A673 (cell line): ENCODE data around the gene HEXA. TPM values are rescaled to one million over a fixed set of nuclear protein-coding genes. Genes with fewer than 3 reads are reported as not detected.

Source experiments
- BruUV-seq: library from RNA; stranded (reverse); fragments of 400-500 nt; replicated peaks from 2 replicates; lab custom pipeline; 2021; lab: Mats Ljungman, UMichigan
- CTCF ChIA-PET: fragments of 300-600 bp; sonication (Branson Sonifier 250); formaldehyde crosslinking; loops from one replicate; lab custom pipeline; 2022; ENCODE audit warnings: antibody characterized with exemption; lab: Charles Lee
- POLR2A ChIA-PET: fragments of 300-600 bp; sonication (Branson Sonifier 250); formaldehyde crosslinking; loops from one replicate; lab custom pipeline; 2022; ENCODE audit warnings: antibody characterized with exemption; ENCODE audit not compliant: low non-redundant PET; lab: Charles Lee
- DNase-seq: peaks from one replicate; pipeline ENCODE4 v3.0.0-alpha.2; 2015; ENCODE audit warnings: low spot score
- H3K27ac ChIP-seq: fragments of 200-600 bp; sonication (generic); 2 replicates; pipeline ENCODE4 v1.5.1; 2016; ENCODE audit warnings: mixed run types, low read depth, mild to moderate bottlenecking, mixed read lengths, antibody characterized with exemption, low read length; ENCODE audit not compliant: poor library complexity, severe bottlenecking
- H3K27me3 ChIP-seq: fragments of 200-600 bp; sonication (generic); replicated peaks from 2 replicates; pipeline ENCODE4 v1.6.1; 2017; ENCODE audit warnings: mixed run types, low read depth, mild to moderate bottlenecking, mixed read lengths, antibody characterized with exemption, low read length; ENCODE audit not compliant: insufficient read depth, poor library complexity
- H3K36me3 ChIP-seq: fragments of 200-600 bp; sonication (generic); 2 replicates; pipeline ENCODE4 v1.6.1; 2016; ENCODE audit warnings: mixed run types, mild to moderate bottlenecking, mixed read lengths, antibody characterized with exemption, low read length; ENCODE audit not compliant: insufficient read depth, poor library complexity, severe bottlenecking
- H3K4me1 ChIP-seq: fragments of 200-600 bp; sonication (generic); 2 replicates; pipeline ENCODE4 v1.6.1; 2017; ENCODE audit warnings: mixed run types, mild to moderate bottlenecking, mixed read lengths, antibody characterized with exemption, low read length; ENCODE audit not compliant: insufficient read depth, poor library complexity, severe bottlenecking
- H3K4me3 ChIP-seq: fragments of 200-600 bp; sonication (generic); 2 replicates; pipeline ENCODE4 v1.5.1; 2016; ENCODE audit warnings: low read depth, mixed run types, mild to moderate bottlenecking, mixed read lengths, low read length; ENCODE audit not compliant: poor library complexity, severe bottlenecking
- H3K9me3 ChIP-seq: fragments of 200-600 bp; sonication (generic); 2 replicates; pipeline ENCODE4 v1.6.1; 2016; ENCODE audit warnings: mixed run types, low read depth, mild to moderate bottlenecking, mixed read lengths, antibody characterized with exemption, low read length; ENCODE audit not compliant: poor library complexity, severe bottlenecking
- EZH2 ChIP-seq: fragments of 200-600 bp; sonication (generic); IDR thresholded peaks from 2 replicates; pipeline ENCODE4 v1.6.1; 2017; ENCODE audit warnings: borderline replicate concordance, low read depth, mild to moderate bottlenecking, mixed read lengths, antibody characterized with exemption, low read length; ENCODE audit not compliant: poor library complexity, severe bottlenecking
- intact Hi-C: fragments of 100-400 bp; cut with micrococcal nuclease; formaldehyde crosslinking; loops from one replicate; pipeline ENCODE4 v1.10.0; 2022; ENCODE audit not compliant: unreplicated experiment
- total RNA-seq: library from RNA; stranded (reverse); gene quantifications from 2 replicates; pipeline ENCODE4 v1.2.3, GENCODE V29; 2021
- TF ChIP-seq, protein P1 (sequence below): fragments of 300-800, 200-600 bp; sonication (generic); conservative IDR thresholded peaks from 2 replicates; pipeline ENCODE4 v1.5.1; 2017; ENCODE audit warnings: low read depth, mild to moderate bottlenecking, antibody characterized with exemption, low read length, moderate library complexity, mixed read lengths

The HEXA gene
- total RNA-seq, 1 experiment from 2014 or later, result 64.8 TPM

DNA sequence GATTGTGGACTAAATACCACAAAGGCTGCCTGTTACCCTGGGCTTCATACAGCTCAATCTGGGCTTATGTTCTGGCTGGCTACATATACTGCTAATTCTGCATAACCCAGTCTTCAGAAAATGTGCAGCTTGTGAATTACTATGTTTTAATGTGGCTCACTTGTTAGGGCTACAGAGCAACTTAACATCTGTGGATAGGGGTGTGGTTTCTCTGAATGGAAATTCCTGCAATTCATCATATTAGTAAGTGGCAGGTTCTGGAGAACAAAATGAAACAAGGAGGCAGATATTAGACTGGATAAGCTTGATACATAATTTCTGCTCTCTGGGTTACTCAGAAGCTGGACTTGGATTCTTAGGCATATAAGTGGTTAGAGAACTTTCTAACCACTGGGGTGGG is 29.0 kb upstream of the HEXA start:
- TF ChIP-seq, protein P1, sequence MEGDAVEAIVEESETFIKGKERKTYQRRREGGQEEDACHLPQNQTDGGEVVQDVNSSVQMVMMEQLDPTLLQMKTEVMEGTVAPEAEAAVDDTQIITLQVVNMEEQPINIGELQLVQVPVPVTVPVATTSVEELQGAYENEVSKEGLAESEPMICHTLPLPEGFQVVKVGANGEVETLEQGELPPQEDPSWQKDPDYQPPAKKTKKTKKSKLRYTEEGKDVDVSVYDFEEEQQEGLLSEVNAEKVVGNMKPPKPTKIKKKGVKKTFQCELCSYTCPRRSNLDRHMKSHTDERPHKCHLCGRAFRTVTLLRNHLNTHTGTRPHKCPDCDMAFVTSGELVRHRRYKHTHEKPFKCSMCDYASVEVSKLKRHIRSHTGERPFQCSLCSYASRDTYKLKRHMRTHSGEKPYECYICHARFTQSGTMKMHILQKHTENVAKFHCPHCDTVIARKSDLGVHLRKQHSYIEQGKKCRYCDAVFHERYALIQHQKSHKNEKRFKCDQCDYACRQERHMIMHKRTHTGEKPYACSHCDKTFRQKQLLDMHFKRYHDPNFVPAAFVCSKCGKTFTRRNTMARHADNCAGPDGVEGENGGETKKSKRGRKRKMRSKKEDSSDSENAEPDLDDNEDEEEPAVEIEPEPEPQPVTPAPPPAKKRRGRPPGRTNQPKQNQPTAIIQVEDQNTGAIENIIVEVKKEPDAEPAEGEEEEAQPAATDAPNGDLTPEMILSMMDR, result no peak
- TF ChIP-seq EZH2, result no peak
- H3K4me1 ChIP-seq, result no peaks in the 10 kb centered on the region
- H3K27ac ChIP-seq, result no peak overlapping the region
- no peak for DNase-seq
- intact Hi-C loops, result no loop called here
- no peaks in the 10 kb centered on the region for H3K9me3 ChIP-seq
- no peak overlapping the region for H3K4me3 ChIP-seq
- POLR2A ChIA-PET, result interaction anchor here (0.6 kb wide), 1 partner anchor 60 kb away, joined by 3 read pairs; no protein-coding TSS in a partner anchor
- CTCF ChIA-PET, result no interaction called here
- no TSS peak for BruUV-seq
- H3K27me3 ChIP-seq, result peaks cover 85% of the 10 kb centered on the region
- H3K36me3 ChIP-seq, result no peaks in the 10 kb centered on the region

DNA sequence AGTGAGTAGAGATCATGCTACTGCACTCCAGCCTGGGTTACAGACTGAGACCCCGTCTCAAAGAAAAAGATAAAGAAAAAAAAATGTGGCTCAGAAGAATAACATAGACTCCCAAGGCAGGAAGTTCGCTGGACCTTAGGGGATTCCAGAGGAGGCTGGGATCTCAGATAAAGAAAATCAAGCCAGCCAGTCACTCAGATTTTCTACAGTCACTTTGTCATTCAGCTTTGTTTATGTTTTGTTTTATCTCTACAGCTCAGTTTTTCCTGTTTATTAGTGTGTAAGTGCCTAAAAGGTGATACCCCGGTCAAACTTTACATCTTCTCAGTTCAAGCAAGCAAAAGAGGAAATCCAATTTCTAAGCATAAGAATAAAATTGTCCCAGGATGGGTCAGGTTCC is 28.5 kb upstream of the HEXA start:
- no peak for DNase-seq
- ChIA-PET CTCF (no interaction called here), POLR2A (interaction anchor here (0.6 kb wide), 1 partner anchor 60 kb away, joined by 3 read pairs; no protein-coding TSS in a partner anchor)
- no peaks in the 10 kb centered on the region for H3K36me3 ChIP-seq
- no TSS peak for BruUV-seq
- intact Hi-C loops, result no loop called here
- H3K27me3 ChIP-seq, result peaks cover 85% of the 10 kb centered on the region
- no peaks in the 10 kb centered on the region for H3K4me1 ChIP-seq
- no peak overlapping the region for H3K27ac ChIP-seq
- no peaks in the 10 kb centered on the region for H3K9me3 ChIP-seq
- TF ChIP-seq EZH2, result no peak
- H3K4me3 ChIP-seq, result no peak overlapping the region

DNA sequence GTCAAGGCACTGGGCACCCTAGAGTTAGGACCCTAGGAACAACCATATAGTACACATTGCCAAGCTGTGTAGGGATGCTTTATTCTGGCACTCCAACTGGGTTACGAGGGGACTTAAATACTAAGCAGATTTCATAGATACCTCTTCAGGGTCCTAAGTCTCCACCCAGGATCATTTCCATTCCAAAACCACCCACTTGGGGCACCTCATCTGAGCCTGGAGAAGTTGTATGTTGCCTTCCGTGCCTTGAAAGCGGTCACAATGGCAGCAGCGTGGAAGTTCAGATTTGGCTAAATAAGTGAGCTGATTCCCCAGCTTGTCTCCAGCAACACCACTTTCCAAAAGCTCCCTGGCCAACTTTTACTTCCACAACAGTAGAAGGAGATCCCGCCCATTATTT is 26.9 kb upstream of the HEXA start:
- Histone ChIP-seq H3K9me3 (no peaks in the 10 kb centered on the region), H3K4me3 (no peak overlapping the region), H3K27me3 (peaks cover 74% of the 10 kb centered on the region), H3K27ac (no peak overlapping the region), H3K36me3 (no peaks in the 10 kb centered on the region), H3K4me1 (no peaks in the 10 kb centered on the region)
- ChIA-PET POLR2A (no interaction called here), CTCF (no interaction called here)
- no TSS peak for BruUV-seq
- TF ChIP-seq EZH2, result no peak
- TF ChIP-seq, protein P1, result no peak
- intact Hi-C loops, result no loop called here
- DNase-seq, result no peak

DNA sequence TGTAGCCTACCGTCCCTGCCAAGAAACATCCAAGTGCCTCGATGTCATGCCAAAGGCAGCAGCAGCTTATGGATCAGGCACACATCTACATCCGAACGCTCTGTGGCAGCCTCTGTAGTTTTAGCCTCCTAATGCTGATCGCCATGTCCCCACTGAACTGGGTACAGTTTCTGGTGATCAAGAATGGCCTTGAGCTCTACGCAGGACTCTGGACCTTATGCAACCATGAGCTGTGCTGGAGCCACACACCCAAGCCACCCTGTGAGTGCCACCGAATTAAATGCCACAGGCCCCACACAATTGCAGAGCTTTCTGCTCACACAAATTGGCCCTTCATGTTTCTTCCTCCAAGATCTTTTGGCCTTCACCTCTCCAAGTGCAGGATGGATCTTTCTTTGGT is 22.8 kb upstream of the HEXA start:
- no peak overlapping the region for H3K4me3 ChIP-seq
- H3K4me1 ChIP-seq, result no peaks in the 10 kb centered on the region
- intact Hi-C loops, result no loop called here
- ChIA-PET CTCF (no interaction called here), POLR2A (interaction anchor here (0.6 kb wide), 1 partner anchor 47 kb away, joined by 6 read pairs; no protein-coding TSS in a partner anchor)
- TF ChIP-seq, protein P1, result no peak
- no peaks in the 10 kb centered on the region for H3K36me3 ChIP-seq
- no peaks in the 10 kb centered on the region for H3K9me3 ChIP-seq
- H3K27ac ChIP-seq, result no peak overlapping the region
- no peak for DNase-seq
- BruUV-seq, result no TSS peak
- H3K27me3 ChIP-seq, result peaks cover 36% of the 10 kb centered on the region
